Heart right ventricle (tissue), 16 donors: ENCODE measurements around the gene SPECC1. TPM values are rescaled to one million over a fixed set of nuclear protein-coding genes. Genes with fewer than 3 reads are reported as not detected.
A peak's percentile ranks its signal among the peaks of the same experiment; 100 is the strongest.
"Not testable (repeated sequence)": the region's sequence is repeated elsewhere in the genome, so short reads cannot be mapped to it uniquely, and the experiment has no call there.

Source experiments
- ATAC-seq, 8 donors: fragments of 200-7000 bp; cut with Tn5 transposase; one replicate each; pipeline ENCODE4 v1.9.1; 2020; ENCODE audit warnings: mild to moderate bottlenecking in 8 of 8, moderate library complexity in 8 of 8, moderate number of reproducible peaks in 1 of 8
- DNase-seq, 2 donors: peaks; one replicate each; pipeline ENCODE4 v3.0.0-alpha.2; 2020
- H3K27ac ChIP-seq, 10 donors: fragments of 200-600 bp; sonication (generic) in 2 of 10; one replicate each; pipeline versions ENCODE4 v1.5.0 to v1.8.0; 2020 to 2022; ENCODE audit warnings: mild to moderate bottlenecking in 3 of 10
- H3K27me3 ChIP-seq, 7 donors: fragments of 200-600 bp; one replicate each; pipeline ENCODE4 v1.8.0; 2021 to 2022; ENCODE audit warnings: mild to moderate bottlenecking in 2 of 7
- H3K36me3 ChIP-seq, 9 donors: fragments of 200-600 bp; sonication (generic) in 1 of 9; one replicate each; pipeline versions ENCODE4 v1.5.0 to v1.8.0; 2020 to 2022; ENCODE audit warnings: mild to moderate bottlenecking in 2 of 9
- H3K4me1 ChIP-seq, 9 donors: fragments of 200-600 bp; sonication (generic) in 1 of 9; one replicate each; pipeline versions ENCODE4 v1.5.0 to v1.8.0; 2020 to 2022; ENCODE audit warnings: mild to moderate bottlenecking in 4 of 9
- H3K4me3 ChIP-seq, 10 donors: fragments of 200-600 bp; sonication (generic) in 2 of 10; one replicate each; pipeline versions ENCODE4 v1.5.0 to v1.8.0; 2020 to 2022; ENCODE audit warnings: mild to moderate bottlenecking in 7 of 10, moderate library complexity in 2 of 10
- H3K9me3 ChIP-seq, 11 donors: fragments of 200-600 bp in 10 of 11; sonication (generic) in 2 of 11; one replicate each; pipeline versions ENCODE4 v1.5.0 to v1.8.0; 2013 to 2022; ENCODE audit warnings: mild to moderate bottlenecking in 2 of 11, control low read depth in 1 of 11, moderate library complexity in 1 of 11
- WGBS, 2 donors: extraction: QIAGEN DNeasy Blood & Tissue Kit; methylation state at CpG; one replicate each; pipeline ENCODE4 v1.1.7; 2013; ENCODE audit warnings: inconsistent platforms in 1 of 2; 5-methylcytosine and 5-hydroxymethylcytosine counted together
- intact Hi-C, 10 donors: fragments of 100-400 bp; cut with DNase I; formaldehyde crosslinking; loops; one replicate each; pipeline versions ENCODE4 v1.11.1 to v1.14.2; 2022
- polyA plus RNA-seq, 2 donors: library from polyadenylated mRNA; stranded (reverse); fragments of 200-250 nt; gene quantifications; one replicate each; pipeline ENCODE4 v1.2.3, GENCODE V29; 2013
- total RNA-seq, 10 donors: library from RNA; stranded (reverse); fragmentation: NEBNext Ultra II Directional in 3 of 10; extraction: Animal tissue kit (Norgen Biotek cat#: 25700) in 3 of 10; gene quantifications; one replicate each; pipeline versions ENCODE4 v1.2.1 to v1.2.4, GENCODE V29; 2021 to 2023
- TF ChIP-seq, protein P1 (sequence below), 9 donors: fragments of 200-600 bp; sonication (generic) in 2 of 9; IDR thresholded peaks; one replicate each; pipeline versions ENCODE4 v1.5.0 to v1.8.0; 2021 to 2022; ENCODE audit warnings: antibody characterized with exemption in 9 of 9, mild to moderate bottlenecking in 5 of 9, moderate library complexity in 1 of 9
- donor health status: Arrhythmogenic right ventricular cardiomyopathy.
- donor health status: ischemic (EF 13 %, LVEDD 7.1; RV severe dilation, severe dysfunction).
- donor health status: healthy with polysubstance abuse.
- donor health status: DM: no; HTN: yes; CAD: no.
- donor health status: DM: no; HTN: no; CAD: no.
- donor health status: ischemic (EF 25% LVEDD 6.9; RV normal size, moderate dysfunction).
- donor health status: ischemic (EF 25% LVEDD 5.7; RV mildly dilated, moderate dysfunction).
- donor health status: healthy.
- donor health status: DM: yes; HTN: yes; CAD: no.
- donor health status: Ischemic cardiomyopathy.
- donor health status: ischemic (EF 35%, LVEDD 5.7; RV mildly dilated, moderate dysfunction).
- donor health status: nonischemic (EF 11% LVEDD 7.7; RV severe dilation, severe dysfunction).
- donor health status: DM: yes; HTN: yes; CAD: no.
- donor health status: PGD.
- donor health status: ischemic (EF 29% LVEDD 5.4; RV normal size, mild dysfunction).
- donor health status: nonischemic (EF 23%, LVEDD 6.1; RV moderate dilation, normal function).

The SPECC1 gene
- total and polyA plus RNA-seq, 12 donors = 2.9 to 15.2 (median 8.5) TPM

DNA sequence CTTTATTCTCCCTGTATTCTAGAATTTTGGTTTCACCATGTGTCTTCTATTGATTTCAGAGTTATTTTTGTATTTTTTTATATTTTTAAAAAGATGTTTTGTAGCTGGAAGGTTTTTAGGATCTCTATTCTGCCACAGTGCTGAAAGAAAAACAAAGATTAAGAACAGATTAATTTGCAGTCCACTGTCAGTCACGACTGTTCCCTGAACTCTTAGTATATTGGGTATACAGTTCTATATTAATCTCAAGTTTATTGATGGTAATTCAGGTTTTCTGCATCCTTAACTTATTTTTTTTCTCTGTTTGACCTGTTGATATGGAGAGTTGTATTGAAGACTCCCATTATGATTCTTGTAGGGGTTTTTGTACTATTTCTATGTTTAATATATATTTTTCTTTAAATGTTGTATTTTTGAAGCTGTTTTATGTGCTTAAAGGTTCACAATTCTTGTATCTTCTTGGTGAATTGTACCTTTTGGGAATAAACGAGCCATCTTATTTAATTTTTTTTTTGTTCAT lies 2.9 kb downstream of the SPECC1 start:
- DNase-seq (no peak), ATAC-seq (no peak)
- TF ChIP-seq, protein P1, sequence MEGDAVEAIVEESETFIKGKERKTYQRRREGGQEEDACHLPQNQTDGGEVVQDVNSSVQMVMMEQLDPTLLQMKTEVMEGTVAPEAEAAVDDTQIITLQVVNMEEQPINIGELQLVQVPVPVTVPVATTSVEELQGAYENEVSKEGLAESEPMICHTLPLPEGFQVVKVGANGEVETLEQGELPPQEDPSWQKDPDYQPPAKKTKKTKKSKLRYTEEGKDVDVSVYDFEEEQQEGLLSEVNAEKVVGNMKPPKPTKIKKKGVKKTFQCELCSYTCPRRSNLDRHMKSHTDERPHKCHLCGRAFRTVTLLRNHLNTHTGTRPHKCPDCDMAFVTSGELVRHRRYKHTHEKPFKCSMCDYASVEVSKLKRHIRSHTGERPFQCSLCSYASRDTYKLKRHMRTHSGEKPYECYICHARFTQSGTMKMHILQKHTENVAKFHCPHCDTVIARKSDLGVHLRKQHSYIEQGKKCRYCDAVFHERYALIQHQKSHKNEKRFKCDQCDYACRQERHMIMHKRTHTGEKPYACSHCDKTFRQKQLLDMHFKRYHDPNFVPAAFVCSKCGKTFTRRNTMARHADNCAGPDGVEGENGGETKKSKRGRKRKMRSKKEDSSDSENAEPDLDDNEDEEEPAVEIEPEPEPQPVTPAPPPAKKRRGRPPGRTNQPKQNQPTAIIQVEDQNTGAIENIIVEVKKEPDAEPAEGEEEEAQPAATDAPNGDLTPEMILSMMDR (IDR thresholded peaks at IDR 0.05) = no peak
- H3K36me3 ChIP-seq = peaks cover 0 to 2% (median 0%) of the 10 kb centered on the region in 9 donors
- peaks cover 0 to 26% (median 12%) of the 10 kb centered on the region in 9 donors for H3K4me1 ChIP-seq
- H3K4me3 ChIP-seq = no peak overlapping the region
- H3K9me3 ChIP-seq = no peaks in the 10 kb centered on the region
- peaks cover 0 to 38% (median 0%) of the 10 kb centered on the region in 7 donors for H3K27me3 ChIP-seq
- peak overlapping the region in 2 of 10 donors; percentile 84 to 91 for H3K27ac ChIP-seq
- WGBS, 2 donors = 66 to 72% methylated on average over 2 of the region's 2 CpGs
- intact Hi-C loops = loop anchor here in 5 of 10 donors (5.0 to 10.0 kb wide), 6 partner anchors 40 to 80 kb away; no protein-coding TSS in a partner anchor

DNA sequence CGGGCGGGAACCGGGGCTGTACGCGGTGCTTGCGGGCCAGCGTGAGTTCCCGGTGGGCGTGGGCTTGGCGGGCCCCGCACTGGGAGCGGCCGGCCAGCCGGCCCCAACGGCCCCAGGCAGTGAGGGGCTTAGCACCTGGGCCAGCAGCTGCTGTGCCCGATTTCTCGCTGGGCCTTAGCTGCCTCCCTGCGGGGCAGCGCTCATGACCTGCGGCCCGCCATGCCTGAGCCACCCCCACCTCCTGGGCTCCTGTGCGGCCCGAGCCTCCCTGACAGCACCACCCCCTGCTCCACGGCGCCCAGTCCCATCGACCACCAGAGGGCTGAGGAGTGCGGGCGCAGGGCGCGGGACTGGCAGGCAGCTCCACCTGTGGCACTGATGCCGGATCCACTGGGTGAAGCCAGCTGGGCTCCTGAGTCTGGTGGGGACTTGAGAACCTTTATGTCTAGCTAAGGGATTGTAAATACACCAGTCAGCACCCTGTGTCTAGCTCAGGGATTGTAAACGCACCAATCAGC lies 7.4 kb downstream of the SPECC1 start:
- not testable (repeated sequence) for H3K4me3 ChIP-seq, H3K4me1 ChIP-seq, H3K9me3 ChIP-seq, H3K27me3 ChIP-seq, DNase-seq, ATAC-seq, H3K27ac ChIP-seq
- intact Hi-C loops = loop anchor here in 1 of 10 donors (10.0 kb wide), 1 partner anchor 48 kb away; no protein-coding TSS in a partner anchor
- 97% methylated on average over 32 of the region's 32 CpGs for WGBS, 2 donors
- peaks cover 0 to 22% (median 0%) of the 10 kb centered on the region in 9 donors for H3K36me3 ChIP-seq

GRCh38 chr17:20022701-20023100 lies 13.5 kb downstream of the SPECC1 start:
- DNase-seq (no peak), ATAC-seq (no peak)
- no peak overlapping the region for H3K27ac ChIP-seq
- no peak overlapping the region for H3K4me3 ChIP-seq
- peaks cover 0 to 15% (median 0%) of the 10 kb centered on the region in 9 donors for H3K36me3 ChIP-seq
- TF ChIP-seq, protein P1 (IDR thresholded peaks at IDR 0.05) = no peak
- H3K27me3 ChIP-seq = no peaks in the 10 kb centered on the region
- H3K9me3 ChIP-seq = peaks cover 0 to 10% (median 0%) of the 10 kb centered on the region in 11 donors
- intact Hi-C loops = no loop called here
- peaks cover 0 to 11% (median 0%) of the 10 kb centered on the region in 9 donors for H3K4me1 ChIP-seq
- 84 to 90% methylated on average over 4 of the region's 4 CpGs for WGBS, 2 donors

DNA sequence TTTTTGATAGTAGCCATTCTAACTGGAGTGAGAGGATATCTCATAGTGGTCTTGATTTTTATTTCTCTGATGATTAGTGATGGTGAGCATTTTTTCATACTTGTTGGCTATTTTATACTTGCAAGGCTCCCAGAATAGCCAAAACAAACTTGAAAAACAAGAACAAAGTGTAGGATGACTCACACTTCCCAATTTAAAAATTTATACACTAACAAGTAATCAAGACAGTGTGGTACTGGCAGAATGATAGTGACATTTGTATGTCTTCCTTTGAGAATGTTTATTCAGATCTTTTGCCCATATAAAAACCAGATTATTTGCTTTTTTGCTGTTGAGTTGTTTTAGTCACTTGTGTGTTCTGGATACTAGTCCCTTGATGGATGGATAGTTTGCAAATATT lies 17.8 kb downstream of the SPECC1 start:
- H3K27me3 ChIP-seq = no peaks in the 10 kb centered on the region
- intact Hi-C loops = no loop called here
- H3K4me3 ChIP-seq = no peak overlapping the region
- peaks cover 0 to 14% (median 0%) of the 10 kb centered on the region in 9 donors for H3K4me1 ChIP-seq
- no peak overlapping the region for H3K27ac ChIP-seq
- DNase-seq (no peak), ATAC-seq (no peak)
- H3K36me3 ChIP-seq = no peaks in the 10 kb centered on the region
- H3K9me3 ChIP-seq = peaks cover 0 to 25% (median 0%) of the 10 kb centered on the region in 11 donors
- TF ChIP-seq, protein P1 (IDR thresholded peaks at IDR 0.05) = no peak

GRCh38 chr17:20028443-20028842 lies 19.3 kb downstream of the SPECC1 start:
- 78 to 84% methylated on average over 3 of the region's 3 CpGs for WGBS, 2 donors
- Histone ChIP-seq H3K4me1 (peaks cover 0 to 14% (median 0%) of the 10 kb centered on the region in 9 donors), H3K27ac (no peak overlapping the region), H3K27me3 (no peaks in the 10 kb centered on the region), H3K36me3 (no peaks in the 10 kb centered on the region), H3K4me3 (no peak overlapping the region), H3K9me3 (peaks cover 0 to 25% (median 0%) of the 10 kb centered on the region in 11 donors)
- DNase-seq (no peak), ATAC-seq (no peak)
- intact Hi-C loops = no loop called here
- TF ChIP-seq, protein P1 (IDR thresholded peaks at IDR 0.05) = no peak
